Muscle of arm (tissue), 12 donors: Measurements from ENCODE around the gene LRRN4CL. TPM values are rescaled to one million over a fixed set of nuclear protein-coding genes. Genes with fewer than 3 reads are reported as not detected.
"Not testable (repeated sequence)": the region's sequence is repeated elsewhere in the genome, so short reads cannot be mapped to it uniquely, and the experiment has no call there.

ENCODE experiments used
- DNase-seq: peaks from one replicate; pipeline ENCODE4 v3.0.0-alpha.2; 2013
- polyA plus RNA-seq, 12 donors: library from polyadenylated mRNA; unstranded; fragments of 120-200 nt; gene quantifications; one replicate each; pipeline ENCODE4 v1.2.1, GENCODE V29; 2013; ENCODE audit not compliant: insufficient read length in 12 of 12

The LRRN4CL gene
- polyA plus RNA-seq, 12 donors, result 13.6 to 31.1 (median 17.5) TPM; not detected in 1

GRCh38 chr11:62678433-62678769, 10.9 kb downstream of the LRRN4CL start:
- DNase-seq, result no peak

- DNase-seq, result no peak
Measured at GRCh38 chr11:62677714-62678113, 11.6 kb downstream of the LRRN4CL start.

GRCh38 chr11:62677156-62677555, 12.2 kb downstream of the LRRN4CL start:
- no peak for DNase-seq

- no peak for DNase-seq
Measured at GRCh38 chr11:62676698-62677097, 12.6 kb downstream of the LRRN4CL start.

GRCh38 chr11:62675415-62675814, 13.9 kb downstream of the LRRN4CL start:
- not testable (repeated sequence) for DNase-seq

- no peak for DNase-seq
Measured at GRCh38 chr11:62673196-62673525, 16.2 kb downstream of the LRRN4CL start.

- DNase-seq, result peak; percentile 85
Measured at GRCh38 chr11:62671608-62672389, 17.5 kb downstream of the LRRN4CL start, which contains the start of the genes LBHD1 and UQCC3. Gene LBHD1 (minus strand): TSS chr11:62672267. CDS start chr11:62670031, 2,236 bp downstream. Gene UQCC3 (plus strand): TSS chr11:62671673. CDS start chr11:62671746, 73 bp downstream.

- DNase-seq, result no peak
Measured at GRCh38 chr11:62671236-62671607, 18.1 kb downstream of the LRRN4CL start.

- no peak for DNase-seq
Measured at GRCh38 chr11:62669420-62670161, 19.7 kb downstream of the LRRN4CL start.

GRCh38 chr11:62667460-62667859, 21.9 kb downstream of the LRRN4CL start:
- no peak for DNase-seq

GRCh38 chr11:62666259-62666926, 22.9 kb downstream of the LRRN4CL start:
- DNase-seq, result no peak

GRCh38 chr11:62665599-62666258, 23.6 kb downstream of the LRRN4CL start:
- no peak for DNase-seq

GRCh38 chr11:62665075-62665598, 24.2 kb downstream of the LRRN4CL start, which contains the start of the genes C11orf98 and CSKMT:
Gene C11orf98 (minus strand): TSS chr11:62665210. CDS start chr11:62665169, 41 bp downstream.
Gene CSKMT (plus strand): TSS chr11:62665312. CDS start chr11:62665880, 568 bp downstream.
- peak; percentile 97 for DNase-seq

- DNase-seq, result no peak
Measured at GRCh38 chr11:62664405-62665074, 24.8 kb downstream of the LRRN4CL start.

GRCh38 chr11:62656796-62657429, 32.4 kb downstream of the LRRN4CL start:
- DNase-seq, result no peak

- no peak for DNase-seq
Measured at GRCh38 chr11:62654297-62654696, 35.0 kb downstream of the LRRN4CL start.

GRCh38 chr11:62652161-62653006, 36.9 kb downstream of the LRRN4CL start:
- DNase-seq, result no peak

- not testable (repeated sequence) for DNase-seq
Measured at GRCh38 chr11:62650283-62650682, 39.0 kb downstream of the LRRN4CL start.

GRCh38 chr11:62649486-62649885, 39.8 kb downstream of the LRRN4CL start:
- DNase-seq, result no peak
